Stimulated activated CD4-positive, alpha-beta T cell treated with anti-CD3 and anti-CD28 coated beads, Interleukin-15, amount 100 ng/mL, for 24 hours (primary cell): ENCODE measurements around the gene CTXND1.
"Not testable (repeated sequence)": the region's sequence is repeated elsewhere in the genome, so short reads cannot be mapped to it uniquely, and the experiment has no call there.

ENCODE experiments used
- DNase-seq: peaks from one replicate; pipeline ENCODE4 v3.0.0-alpha.2; 2020

The CTXND1 gene

GRCh38 chr15:80252121-80252518 lies at the start of gene CTXND1:
Gene CTXND1, minus strand, starts transcription at chr15:80252213. Its CDS starts 50,264 bp downstream, at chr15:80201949.
- no peak for DNase-seq

DNA sequence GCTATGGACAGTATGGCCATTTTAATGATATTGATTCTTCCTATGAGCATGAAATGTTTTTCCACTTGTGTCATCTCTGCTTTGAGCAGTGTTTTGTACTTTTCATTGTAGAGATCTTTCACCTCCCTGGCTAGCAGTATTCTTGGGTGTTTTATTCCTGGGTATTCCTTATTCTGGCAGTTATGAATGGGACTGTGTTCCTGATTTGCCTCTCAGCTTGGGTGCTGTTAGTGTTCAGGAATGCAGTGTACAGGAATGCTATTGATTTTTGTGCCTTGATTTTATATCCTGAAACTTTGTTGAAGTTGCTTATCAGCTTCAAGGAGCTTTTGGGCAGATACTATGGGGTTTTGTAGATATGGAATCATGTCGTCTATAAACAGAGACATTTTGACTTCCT lies 49.5 kb upstream of the CTXND1 start:
- DNase-seq: no peak

GRCh38 chr15:80295777-80296176 lies 43.8 kb upstream of the CTXND1 start:
- DNase-seq: not testable (repeated sequence)

- no peak for DNase-seq
Observed at GRCh38 chr15:80292079-80292478, 40.1 kb upstream of the CTXND1 start.

GRCh38 chr15:80290891-80291290 lies 38.9 kb upstream of the CTXND1 start:
- not testable (repeated sequence) for DNase-seq

DNA sequence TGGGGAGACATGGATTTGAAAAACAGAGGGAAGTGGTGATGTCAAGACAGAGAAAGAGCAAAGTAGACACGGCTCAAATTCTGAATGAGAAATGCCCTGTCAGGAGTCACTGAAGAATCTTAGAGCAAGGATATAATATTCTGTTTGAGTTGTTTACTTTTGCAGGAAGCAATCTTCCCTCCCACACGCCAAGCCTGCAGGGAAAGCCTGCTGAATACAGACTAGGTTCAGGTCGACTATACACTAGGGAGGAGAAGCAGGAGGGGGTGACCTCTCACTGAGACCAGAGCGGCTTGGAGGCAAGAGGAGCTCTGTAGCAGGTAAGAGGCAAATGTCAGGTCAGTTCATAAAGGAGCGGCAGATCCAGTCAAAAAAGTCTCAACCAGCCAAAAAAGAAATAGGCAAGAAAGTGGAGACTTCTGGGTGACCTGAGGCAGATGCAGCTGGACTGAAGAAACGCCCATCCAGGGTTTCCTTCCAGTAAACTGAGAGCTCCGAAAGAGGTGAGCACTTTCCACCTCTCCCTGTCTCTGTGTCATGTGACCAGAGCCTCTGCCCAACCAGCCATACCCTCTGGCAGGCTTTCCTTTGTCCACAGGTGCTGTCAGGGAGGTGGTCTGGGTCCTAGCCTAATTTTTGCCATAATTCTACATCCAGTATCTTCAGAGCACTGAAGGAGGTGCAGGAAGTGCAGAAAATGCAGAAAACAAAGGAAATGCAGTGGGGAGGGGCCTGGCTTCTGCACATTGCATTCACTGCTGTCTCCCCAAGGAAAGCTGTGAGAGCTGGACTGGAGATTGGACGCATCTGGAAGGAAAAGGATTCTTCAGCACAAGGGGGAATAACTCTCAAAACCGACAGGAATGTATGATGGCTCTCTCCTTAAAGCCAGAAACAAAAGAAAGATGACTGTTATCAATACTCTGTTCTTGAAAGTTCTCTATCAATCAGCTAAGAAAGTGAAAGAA lies 37.8 kb upstream of the CTXND1 start:
- DNase-seq: no peak

- no peak for DNase-seq
Observed at GRCh38 chr15:80288131-80288530, 36.1 kb upstream of the CTXND1 start.

GRCh38 chr15:80286055-80286454 lies 34.0 kb upstream of the CTXND1 start:
- DNase-seq: no peak

- DNase-seq: no peak
Observed at GRCh38 chr15:80285379-80285778, 33.4 kb upstream of the CTXND1 start.

GRCh38 chr15:80283531-80283930 lies 31.5 kb upstream of the CTXND1 start:
- DNase-seq: no peak

GRCh38 chr15:80277147-80277546 lies 25.1 kb upstream of the CTXND1 start:
- DNase-seq: no peak

DNA sequence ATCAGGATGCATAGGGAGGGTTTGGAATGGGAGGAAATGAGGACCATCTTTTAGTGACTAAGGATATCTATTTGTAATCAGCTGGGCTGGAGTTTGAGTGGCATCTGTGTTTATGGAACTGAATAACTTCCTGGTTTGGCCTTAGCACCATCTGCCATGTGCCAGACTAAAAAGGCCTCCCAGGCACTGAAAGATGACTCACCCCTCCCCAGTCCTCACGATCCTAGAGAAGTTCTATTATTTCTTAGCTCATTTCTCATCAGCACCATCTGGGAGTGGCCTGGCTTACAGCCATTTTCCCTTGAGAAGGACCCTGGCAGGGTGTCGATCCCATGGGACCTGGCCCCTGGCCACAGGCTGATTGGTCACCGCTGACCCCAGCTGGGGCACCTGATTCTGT lies 23.9 kb upstream of the CTXND1 start:
- DNase-seq: no peak

- no peak for DNase-seq
Observed at GRCh38 chr15:80274996-80275395, 23.0 kb upstream of the CTXND1 start.

GRCh38 chr15:80274554-80274953 lies 22.5 kb upstream of the CTXND1 start:
- DNase-seq: no peak

- DNase-seq: no peak
Observed at GRCh38 chr15:80272987-80273386, 21.0 kb upstream of the CTXND1 start.

- DNase-seq: no peak
Observed at GRCh38 chr15:80270472-80270871, 18.5 kb upstream of the CTXND1 start.

GRCh38 chr15:80268101-80268500 lies 16.1 kb upstream of the CTXND1 start:
- DNase-seq: no peak

DNA sequence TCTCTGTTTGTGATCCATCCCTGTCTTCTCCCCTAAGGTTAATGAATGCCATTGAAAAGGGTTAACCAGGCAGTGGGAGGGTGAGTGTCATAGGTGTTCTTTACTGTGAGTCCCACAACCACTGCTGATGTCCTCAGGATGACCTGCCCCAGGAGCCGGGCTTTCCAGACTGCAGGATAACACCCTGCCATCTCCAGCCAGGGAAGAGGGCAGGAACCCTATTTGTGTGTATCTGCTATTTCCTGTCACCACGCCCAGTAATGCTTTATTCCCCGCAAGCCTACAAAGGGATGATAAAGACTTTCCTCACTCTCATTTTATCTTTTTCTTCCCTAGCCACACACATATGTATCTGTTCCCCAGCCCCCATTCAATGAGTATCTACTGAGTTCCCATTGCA lies 15.6 kb upstream of the CTXND1 start:
- DNase-seq: no peak

DNA sequence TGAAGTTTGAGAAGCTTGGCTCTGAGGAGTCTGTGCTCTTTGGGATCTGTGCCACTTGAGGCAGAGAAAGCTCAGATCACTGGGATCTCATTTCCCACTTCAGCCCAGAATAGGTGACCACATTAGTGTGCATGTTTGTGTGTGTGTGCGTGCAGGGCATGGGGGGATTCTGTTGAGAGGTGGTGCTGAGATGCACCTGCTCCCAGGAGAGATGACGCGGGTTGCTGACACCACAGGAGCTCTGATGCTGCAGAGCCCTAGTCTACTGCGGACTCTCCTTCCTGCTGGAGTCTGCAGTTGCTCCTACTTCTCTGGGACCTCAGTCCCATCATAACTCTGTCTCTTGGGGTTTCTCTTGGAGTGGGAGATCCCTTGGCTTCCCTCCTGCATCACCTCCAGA lies 14.7 kb upstream of the CTXND1 start:
- no peak for DNase-seq

DNA sequence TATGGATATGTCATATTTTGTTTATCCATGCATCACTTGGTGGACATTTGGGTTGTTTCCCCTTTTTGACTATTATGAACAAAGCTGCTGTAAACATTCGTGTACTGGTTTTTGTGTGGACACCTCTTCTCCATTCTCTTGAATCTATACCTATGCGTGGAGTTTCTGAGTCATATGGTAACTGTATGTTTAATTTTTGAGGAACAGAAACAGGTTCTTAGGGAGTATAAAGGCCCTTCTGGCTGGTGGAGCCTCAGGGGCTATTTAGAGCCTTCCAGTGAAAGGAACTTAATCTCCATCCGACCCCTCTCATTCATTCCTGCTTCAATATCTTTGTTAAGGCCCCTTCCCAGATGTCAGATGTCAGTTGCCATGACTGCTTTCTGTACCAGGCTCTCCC lies 14.1 kb upstream of the CTXND1 start:
- DNase-seq: no peak

GRCh38 chr15:80265021-80265420 lies 13.0 kb upstream of the CTXND1 start:
- peak; percentile 43 for DNase-seq

GRCh38 chr15:80264031-80264430 lies 12.0 kb upstream of the CTXND1 start:
- no peak for DNase-seq

DNA sequence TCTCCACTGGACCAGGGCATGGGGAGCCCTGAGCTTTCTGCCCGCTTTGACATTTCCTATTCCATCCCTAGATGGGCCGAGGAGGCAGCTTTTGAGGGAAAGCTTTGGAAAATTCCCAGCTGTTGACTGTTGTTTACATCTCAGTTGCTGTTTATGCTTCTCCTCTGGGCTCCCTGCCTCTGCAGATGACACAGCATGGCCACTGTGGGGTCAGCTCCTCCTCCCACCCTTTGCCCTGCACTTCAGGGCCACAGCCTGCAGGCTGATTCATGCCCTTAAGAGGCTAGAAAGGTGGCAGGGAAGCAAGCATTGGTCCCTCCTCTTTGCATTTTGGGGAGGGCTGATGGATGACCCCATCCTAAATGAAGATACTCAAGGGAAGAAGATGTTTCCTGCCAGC lies 8.5 kb upstream of the CTXND1 start:
- no peak for DNase-seq

GRCh38 chr15:80259942-80260510 lies 8.0 kb upstream of the CTXND1 start:
- no peak for DNase-seq
